WTC11 (cell line): Measurements from ENCODE around the gene PIK3IP1. TPM values are rescaled to one million over a fixed set of nuclear protein-coding genes. Genes with fewer than 3 reads are reported as not detected.

Experiments used
- ATAC-seq: fragments of 200-7000 bp; cut with Tn5 transposase; 2 replicates; pipeline ENCODE4 v1.10.0; 2021; ENCODE audit warnings: mild to moderate bottlenecking, moderate library complexity
- CTCF ChIA-PET: fragments of 300-600 bp; sonication (Branson Sonifier 250); formaldehyde crosslinking; loops from one replicate; lab custom pipeline; 2021; ENCODE audit warnings: antibody characterized with exemption; lab: Charles Lee
- POLR2A ChIA-PET: fragments of 350-600 bp; sonication (Branson Sonifier 250); formaldehyde crosslinking; loops from one replicate; lab custom pipeline; 2021; ENCODE audit warnings: antibody characterized with exemption; lab: Charles Lee
- DNase-seq: peaks from one replicate; pipeline ENCODE4 v3.0.0; 2021; ENCODE audit warnings: low spot score
- H3K27ac Mint-ChIP-seq: 2 replicates; pipeline ENCODE4 v1.8.0; 2021; ENCODE audit warnings: mixed read lengths
- H3K27me3 Mint-ChIP-seq: 2 replicates; pipeline ENCODE4 v1.8.0; 2021; ENCODE audit warnings: low read depth, mild to moderate bottlenecking, moderate library complexity, mixed read lengths
- H3K36me3 Mint-ChIP-seq: 2 replicates; pipeline ENCODE4 v1.8.0; 2021; ENCODE audit warnings: mixed read lengths
- H3K4me1 Mint-ChIP-seq: 2 replicates; pipeline ENCODE4 v1.8.0; 2022; ENCODE audit warnings: mixed read lengths
- H3K4me3 Mint-ChIP-seq: 2 replicates; pipeline ENCODE4 v1.8.0; 2021; ENCODE audit warnings: mild to moderate bottlenecking, moderate library complexity, mixed read lengths
- H3K9me3 Mint-ChIP-seq: 2 replicates; pipeline ENCODE4 v1.8.0; 2021; ENCODE audit warnings: mixed read lengths
- ARID4B ChIP-seq: sonication (generic); formaldehyde crosslinking; IDR thresholded peaks from 2 replicates; pipeline ENCODE4 v1.8.0; 2023; ENCODE audit warnings: missing genetic modification reagents, mild to moderate bottlenecking, borderline replicate concordance
- ATF1 ChIP-seq: sonication (generic); formaldehyde crosslinking; IDR thresholded peaks from 2 replicates; pipeline ENCODE4 v1.8.1; 2023; ENCODE audit warnings: mild to moderate bottlenecking, moderate library complexity, missing genetic modification reagents
- E2F1 ChIP-seq: sonication (generic); formaldehyde crosslinking; IDR thresholded peaks from 2 replicates; pipeline ENCODE4 v1.8.0; 2022; ENCODE audit warnings: mild to moderate bottlenecking, missing genetic modification reagents
- EMX1 ChIP-seq: fragments of 250-450 bp; sonication (Bioruptor Pico); IDR thresholded peaks from 2 replicates; pipeline ENCODE4 v1.8.0; 2021; ENCODE audit warnings: mild to moderate bottlenecking
- ESRRA ChIP-seq: sonication (generic); formaldehyde crosslinking; IDR thresholded peaks from 2 replicates; pipeline ENCODE4 v1.8.1; 2022; ENCODE audit warnings: mild to moderate bottlenecking, missing genetic modification reagents, borderline replicate concordance
- JUN ChIP-seq: sonication (generic); formaldehyde crosslinking; IDR thresholded peaks from 2 replicates; pipeline ENCODE4 v1.8.0; 2023; ENCODE audit warnings: mild to moderate bottlenecking, missing genetic modification reagents
- NR1H2 ChIP-seq: sonication (generic); formaldehyde crosslinking; IDR thresholded peaks from 2 replicates; pipeline ENCODE4 v1.9.0; 2021; ENCODE audit warnings: mild to moderate bottlenecking, moderate library complexity, missing genetic modification reagents
- NR2C2 ChIP-seq: sonication (generic); formaldehyde crosslinking; IDR thresholded peaks from 2 replicates; pipeline ENCODE4 v1.8.0; 2022; ENCODE audit warnings: mild to moderate bottlenecking, missing genetic modification reagents
- PRDM15 ChIP-seq: sonication (generic); formaldehyde crosslinking; IDR thresholded peaks from 2 replicates; pipeline ENCODE4 v1.8.0; 2022; ENCODE audit warnings: missing genetic modification reagents
- RELA ChIP-seq: sonication (generic); formaldehyde crosslinking; IDR thresholded peaks from 2 replicates; pipeline ENCODE4 v1.8.1; 2022; ENCODE audit warnings: missing genetic modification reagents, mild to moderate bottlenecking, borderline replicate concordance
- SP1 ChIP-seq: sonication (generic); formaldehyde crosslinking; conservative IDR thresholded peaks from 2 replicates; pipeline ENCODE4 v1.8.1; 2022; ENCODE audit warnings: missing genetic modification reagents
- USF2 ChIP-seq: sonication (generic); formaldehyde crosslinking; IDR thresholded peaks from 2 replicates; pipeline ENCODE4 v1.8.1; 2023; ENCODE audit warnings: mild to moderate bottlenecking, missing genetic modification reagents, moderate library complexity
- ZMAT4 ChIP-seq: fragments of 250-450 bp; sonication (Bioruptor Pico); IDR thresholded peaks from 2 replicates; pipeline ENCODE4 v1.9.0; 2021; ENCODE audit warnings: mild to moderate bottlenecking
- ZNF396 ChIP-seq: fragments of 250-450 bp; sonication (Bioruptor Pico); IDR thresholded peaks from 2 replicates; pipeline ENCODE4 v1.8.0; 2021; ENCODE audit warnings: mild to moderate bottlenecking, moderate library complexity, borderline replicate concordance
- ZNF416 ChIP-seq: fragments of 250-450 bp; sonication (Bioruptor Pico); IDR thresholded peaks from 2 replicates; pipeline ENCODE4 v1.9.0; 2021; ENCODE audit warnings: mild to moderate bottlenecking, inconsistent platforms
- ZNF423 ChIP-seq: fragments of 250-450 bp; sonication (Bioruptor Pico); IDR thresholded peaks from 2 replicates; pipeline ENCODE4 v2.1.2; 2022; ENCODE audit warnings: mild to moderate bottlenecking, moderate library complexity
- ZNF671 ChIP-seq: fragments of 250-450 bp; sonication (Bioruptor Pico); IDR thresholded peaks from 2 replicates; pipeline ENCODE4 v1.8.0; 2021; ENCODE audit warnings: mild to moderate bottlenecking
- ZSCAN18 ChIP-seq: fragments of 250-450 bp; sonication (Bioruptor Pico); IDR thresholded peaks from 2 replicates; pipeline ENCODE4 v2.1.2; 2022; ENCODE audit warnings: mild to moderate bottlenecking, moderate library complexity
- total RNA-seq: library from RNA; stranded (reverse); gene quantifications from 3 replicates; pipeline ENCODE4 v1.2.3, GENCODE V29; 2021

The PIK3IP1 gene
- total RNA-seq, 1 experiment from 2014 or later = 2.0 TPM

GRCh38 chr22:31339148-31339832 is 47.0 kb upstream of the PIK3IP1 start:
- Mint-ChIP-seq H3K9me3 (no peaks in the 10 kb centered on the region), H3K27ac (peak overlapping the region; percentile 71; the same call in 1 of the 2 replicates), H3K4me3 (no peak overlapping the region), H3K36me3 (peaks cover 65% of the 10 kb centered on the region), H3K27me3 (no peaks in the 10 kb centered on the region), H3K4me1 (peaks cover 48% of the 10 kb centered on the region)
- ChIA-PET POLR2A (interaction anchor here (0.5 to 1.6 kb wide), 2 partner anchors 26 to 47 kb away, joined by 3 to 4 read pairs; partner anchors contain the start of gene PIK3IP1), CTCF (interaction anchor here (0.6 to 1.9 kb wide), 3 partner anchors 26 to 62 kb away, joined by 3 to 7 read pairs (median 7); partner anchors contain the start of gene PIK3IP1)
- ATAC-seq (no peak), DNase-seq (no peak)
- TF ChIP-seq RELA (CRISPR knock-in tag) = no peak
- no peak for TF ChIP-seq E2F1
- TF ChIP-seq NR2C2 = no peak
- no peak for TF ChIP-seq ZMAT4 (CRISPR knock-in tag)
- no peak for TF ChIP-seq ZNF671 (CRISPR knock-in tag)
- no peak for TF ChIP-seq ZNF396 (CRISPR knock-in tag)
- TF ChIP-seq ZNF423 (CRISPR knock-in tag) = no peak
- no peak for TF ChIP-seq ZSCAN18 (CRISPR knock-in tag)
- TF ChIP-seq JUN (CRISPR knock-in tag) = no peak
- TF ChIP-seq EMX1 (CRISPR knock-in tag) = no peak
- no peak for TF ChIP-seq ARID4B (CRISPR knock-in tag)
- TF ChIP-seq ATF1 (CRISPR knock-in tag) = no peak
- TF ChIP-seq ZNF416 (CRISPR knock-in tag) = no peak
- TF ChIP-seq PRDM15 (CRISPR knock-in tag) = no peak
- TF ChIP-seq USF2 (CRISPR knock-in tag) = no peak
- TF ChIP-seq NR1H2 = no peak
- TF ChIP-seq SP1 = no peak
- no peak for TF ChIP-seq ESRRA (CRISPR knock-in tag)
